ENCODE data around the gene DNAH1.

DNA sequence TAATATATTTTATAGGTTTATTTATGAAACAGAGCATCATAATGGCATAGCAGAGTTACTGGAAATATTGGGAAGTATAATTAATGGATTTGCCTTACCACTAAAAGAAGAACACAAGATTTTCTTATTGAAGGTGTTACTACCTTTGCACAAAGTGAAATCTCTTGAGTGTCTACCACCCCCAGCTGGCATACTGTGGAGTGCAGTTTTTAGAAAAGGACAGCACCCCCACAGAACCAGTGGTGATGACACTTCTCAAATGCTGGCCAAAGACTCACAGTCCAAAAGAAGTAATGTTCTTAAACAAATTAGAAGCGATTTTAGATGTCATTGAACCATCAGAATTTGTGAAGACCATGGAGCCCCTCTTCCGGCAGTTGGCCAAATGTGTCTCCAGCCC is 58.1 kb downstream of the DNAH1 start:
- no peak for TF ChIP-seq POLR2AphosphoS5 (IDR thresholded peaks at IDR 0.05)
- no peak for TF ChIP-seq CTCF (IDR thresholded peaks at IDR 0.05)
- no peak for TF ChIP-seq POLR2A (IDR thresholded peaks at IDR 0.05)
